Pericardium fibroblast (primary cell): ENCODE data around the gene ZNF701. TPM values are rescaled to one million over a fixed set of nuclear protein-coding genes. Genes with fewer than 3 reads are reported as not detected.

Source experiments
- total RNA-seq: library from RNA; depleted of rRNA; stranded (reverse); fragments of >200 nt; gene quantifications from 2 replicates; pipeline ENCODE4 v1.2.3, GENCODE V29; 2015

ZNF701 gene
- 2.6 and 3.9 TPM in 2 replicates for total RNA-seq

GRCh38 chr19:52570000-52570861 lies at the start of gene ZNF701:
Gene ZNF701 (plus strand): TSS chr19:52570287. CDS start chr19:52574148, 3,861 bp downstream.

GRCh38 chr19:52527134-52527955 lies 42.7 kb upstream of the ZNF701 start, which contains the start of gene ZNF808:
Gene ZNF808 (plus strand): TSS chr19:52527668. CDS start chr19:52543285, 15,617 bp downstream.

Other genes starting within 250 kb of the ZNF701 start
- 1.8 and 2.9 TPM in 2 replicates for gene ZNF610, start 234.0 kb upstream of the ZNF701 start, total RNA-seq
- gene ZNF880, start 200.4 kb upstream of the ZNF701 start, total RNA-seq, result 11.6 and 25.1 TPM in 2 replicates
- gene ZNF528, start 172.4 kb upstream of the ZNF701 start, total RNA-seq, result 4.9 and 6.6 TPM in 2 replicates
- gene ZNF534, start 141.1 kb upstream of the ZNF701 start, total RNA-seq, result 0.60 TPM in 1 of 2 replicates, not detected in the other
- 0.70 and 3.2 TPM in 2 replicates for gene ZNF578, start 116.7 kb upstream of the ZNF701 start, total RNA-seq
- 5.4 and 7.4 TPM in 2 replicates for gene ZNF808, start 42.6 kb upstream of the ZNF701 start, total RNA-seq
- gene ZNF83, start 68.1 kb downstream of the ZNF701 start, total RNA-seq, result 11.6 and 27.3 TPM in 2 replicates
- 3.7 and 9.4 TPM in 2 replicates for gene ZNF611, start 164.8 kb downstream of the ZNF701 start, total RNA-seq
- 1.4 and 2.3 TPM in 2 replicates for gene ZNF600, start 216.5 kb downstream of the ZNF701 start, total RNA-seq